Gastroesophageal sphincter (tissue), 4 donors: ENCODE results near the gene EEF1A2. TPM values are rescaled to one million over a fixed set of nuclear protein-coding genes. Genes with fewer than 3 reads are reported as not detected.

Experiments
- ATAC-seq: fragments of 150-250 bp; one replicate; pipeline ENCODE4 v1.9.1; 2016; ENCODE audit warnings: mild to moderate bottlenecking, moderate library complexity
- H3K27ac ChIP-seq, 4 donors: fragments of 200-600 bp; sonication (generic) in 3 of 4; 1 replicate in 3 of 4; 2 replicates in 1 of 4; pipeline ENCODE4 v1.5.1; 2016 to 2019
- H3K27me3 ChIP-seq: fragments of 200-600 bp; sonication (generic); one replicate; pipeline ENCODE4 v1.5.1; 2019
- H3K36me3 ChIP-seq, 2 donors: fragments of 200-600 bp; sonication (generic); one replicate each; pipeline ENCODE4 v1.5.1; 2019; ENCODE audit warnings: control low read depth in 1 of 2
- H3K4me1 ChIP-seq, 3 donors: fragments of 200-600 bp; sonication (generic); 1 replicate in 2 of 3; 2 replicates in 1 of 3; pipeline ENCODE4 v1.5.1; 2016 to 2019; ENCODE audit warnings: control low read depth in 2 of 3
- H3K4me3 ChIP-seq, 2 donors: fragments of 200-600 bp; sonication (generic); one replicate each; pipeline ENCODE4 v1.5.1; 2019; ENCODE audit warnings: mild to moderate bottlenecking in 1 of 2, moderate library complexity in 1 of 2
- H3K9me3 ChIP-seq, 3 donors: fragments of 200-600 bp; sonication (generic); one replicate each; pipeline ENCODE4 v1.5.1; 2017 to 2019; ENCODE audit warnings: control low read depth in 2 of 3
- CTCF ChIP-seq, 4 experiments: fragments of 200-600 bp in 2 of 4; fragments of 450-650 bp in 2 of 4; sonication (generic) in 1 of 4; IDR thresholded peaks; one replicate each; pipeline ENCODE4 v1.5.1; 2017 to 2019; ENCODE audit warnings: antibody characterized with exemption in 4 of 4, mild to moderate bottlenecking in 2 of 4, moderate library complexity in 2 of 4
- EP300 ChIP-seq: sonication (generic); formaldehyde crosslinking; IDR thresholded peaks from one replicate; pipeline ENCODE4 v1.6.1; 2017; ENCODE audit warnings: antibody characterized with exemption, mild to moderate bottlenecking
- POLR2A ChIP-seq, 2 donors: fragments of 450-650 bp; IDR thresholded peaks; one replicate each; pipeline ENCODE4 v1.6.1; 2017; ENCODE audit warnings: antibody characterized with exemption in 2 of 2, mild to moderate bottlenecking in 2 of 2, moderate library complexity in 1 of 2
- POLR2AphosphoS5 ChIP-seq: sonication (generic); formaldehyde crosslinking; IDR thresholded peaks from one replicate; pipeline ENCODE4 v1.6.1; 2017; ENCODE audit warnings: antibody characterized with exemption
- WGBS, 2 donors: methylation state at CpG; one replicate each; pipeline ENCODE4 v1.1.5; 2018; ENCODE audit warnings: low coverage in 1 of 2; 5-methylcytosine and 5-hydroxymethylcytosine counted together
- total RNA-seq, 4 donors: library from RNA; depleted of rRNA; stranded (reverse); fragments of >200 nt; gene quantifications; one replicate each; pipeline ENCODE4 v1.1.0, GENCODE V29; 2016

The EEF1A2 gene
- total RNA-seq: 1 to 10 TPM in 3 of 4 donors, under 1 TPM in 1; 0.47 to 6.5 (median 3.4) TPM

- Histone ChIP-seq H3K36me3 (no peaks in the 10 kb centered on the region), H3K9me3 (peaks cover 0 to under 1% (median 0%) of the 10 kb centered on the region in 3 donors), H3K4me1 (peaks cover 0 to 48% (median 12%) of the 10 kb centered on the region in 3 donors), H3K27me3 (peaks cover 91% of the 10 kb centered on the region), H3K27ac (no peak within 1 kb of the TSS), H3K4me3 (peak within 1 kb of the TSS; percentile 10 to 55)
- peak; percentile 27 for ATAC-seq
- no peak for TF ChIP-seq POLR2A (IDR thresholded peaks at IDR 0.05)
- TF ChIP-seq EP300: no peak
- TF ChIP-seq CTCF (IDR thresholded peaks at IDR 0.05): peak in 2 of 4 experiments; percentile 19 to 34
- no peak for TF ChIP-seq POLR2AphosphoS5
- WGBS, 2 donors: no CpG with 5 or more reads among the region's 58 CpGs
Measured at GRCh38 chr20:63498960-63499337, at the start of gene EEF1A2. Gene EEF1A2 (minus strand): TSS chr20:63499083. CDS start chr20:63497763, 1,320 bp downstream.

GRCh38 chr20:63548542-63548941 is 49.7 kb upstream of the EEF1A2 start:
- Histone ChIP-seq H3K27ac (no peak overlapping the region), H3K27me3 (peaks cover 86% of the 10 kb centered on the region), H3K36me3 (no peaks in the 10 kb centered on the region), H3K9me3 (no peaks in the 10 kb centered on the region), H3K4me3 (no peak overlapping the region), H3K4me1 (peaks cover 0 to 12% (median under 1%) of the 10 kb centered on the region in 3 donors)
- TF ChIP-seq CTCF (IDR thresholded peaks at IDR 0.05) (no peak), POLR2AphosphoS5 (no peak), EP300 (no peak), POLR2A (IDR thresholded peaks at IDR 0.05) (no peak)
- 19 to 28% methylated on average over 6 to 8 of the region's 11 CpGs for WGBS, 2 donors
- ATAC-seq: no peak

GRCh38 chr20:63547725-63548480 is 49.0 kb upstream of the EEF1A2 start, which contains the start of gene SRMS:
Gene SRMS (minus strand): TSS chr20:63547749. CDS start chr20:63547463, 286 bp downstream.
- Histone ChIP-seq H3K4me3 (no peak within 1 kb of the TSS), H3K27me3 (peaks cover 80% of the 10 kb centered on the region), H3K4me1 (peaks cover 0 to 7% (median 0%) of the 10 kb centered on the region in 3 donors), H3K36me3 (no peaks in the 10 kb centered on the region), H3K9me3 (no peaks in the 10 kb centered on the region), H3K27ac (no peak within 1 kb of the TSS)
- 60% methylated on average over 3 of the region's 35 CpGs; no CpG with 5 or more reads in 1 of the 2 donors for WGBS, 2 donors
- ATAC-seq: no peak
- TF ChIP-seq EP300 (no peak), CTCF (IDR thresholded peaks at IDR 0.05) (no peak), POLR2AphosphoS5 (no peak), POLR2A (IDR thresholded peaks at IDR 0.05) (no peak)

GRCh38 chr20:63546956-63547724 is 48.3 kb upstream of the EEF1A2 start:
- no peaks in the 10 kb centered on the region for H3K36me3 ChIP-seq
- H3K4me1 ChIP-seq: no peaks in the 10 kb centered on the region
- peaks cover 73% of the 10 kb centered on the region for H3K27me3 ChIP-seq
- no peak for ATAC-seq
- H3K9me3 ChIP-seq: no peaks in the 10 kb centered on the region
- no peak overlapping the region for H3K27ac ChIP-seq
- no peak overlapping the region for H3K4me3 ChIP-seq
- no CpG with 5 or more reads among the region's 58 CpGs for WGBS, 2 donors
- TF ChIP-seq CTCF (IDR thresholded peaks at IDR 0.05): no peak
- no peak for TF ChIP-seq POLR2AphosphoS5
- TF ChIP-seq POLR2A (IDR thresholded peaks at IDR 0.05): no peak
- no peak for TF ChIP-seq EP300
